HG03469 (cell line): ENCODE results near the gene FRMD4A.

ENCODE experiments used
- ATAC-seq: cut with Tn5 transposase; IDR thresholded peaks from one replicate; pipeline ENCODE4 v1.9.1; 2021; ENCODE audit warnings: mild to moderate bottlenecking, moderate library complexity, moderate number of reproducible peaks; ENCODE audit not compliant: unreplicated experiment

The FRMD4A gene

DNA sequence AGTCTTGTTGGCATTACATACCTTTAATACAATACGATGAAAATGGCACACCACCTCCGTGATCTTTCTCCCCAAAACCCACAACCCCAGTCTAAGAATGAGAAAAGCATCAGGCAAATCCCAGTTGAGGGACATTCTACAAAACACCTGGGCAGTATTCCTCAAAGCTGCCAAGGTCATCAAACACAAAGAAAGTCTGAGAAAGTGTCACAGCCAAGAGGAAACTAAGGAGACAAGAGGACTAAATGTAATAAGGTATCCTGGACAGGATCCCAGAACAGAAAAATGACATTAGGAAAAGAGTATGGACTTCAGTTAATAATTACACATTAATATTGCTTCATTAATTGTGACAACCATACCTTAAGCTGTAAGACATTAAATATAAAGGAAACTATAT lies 14.5 kb upstream of the FRMD4A start:
- ATAC-seq: no peak

DNA sequence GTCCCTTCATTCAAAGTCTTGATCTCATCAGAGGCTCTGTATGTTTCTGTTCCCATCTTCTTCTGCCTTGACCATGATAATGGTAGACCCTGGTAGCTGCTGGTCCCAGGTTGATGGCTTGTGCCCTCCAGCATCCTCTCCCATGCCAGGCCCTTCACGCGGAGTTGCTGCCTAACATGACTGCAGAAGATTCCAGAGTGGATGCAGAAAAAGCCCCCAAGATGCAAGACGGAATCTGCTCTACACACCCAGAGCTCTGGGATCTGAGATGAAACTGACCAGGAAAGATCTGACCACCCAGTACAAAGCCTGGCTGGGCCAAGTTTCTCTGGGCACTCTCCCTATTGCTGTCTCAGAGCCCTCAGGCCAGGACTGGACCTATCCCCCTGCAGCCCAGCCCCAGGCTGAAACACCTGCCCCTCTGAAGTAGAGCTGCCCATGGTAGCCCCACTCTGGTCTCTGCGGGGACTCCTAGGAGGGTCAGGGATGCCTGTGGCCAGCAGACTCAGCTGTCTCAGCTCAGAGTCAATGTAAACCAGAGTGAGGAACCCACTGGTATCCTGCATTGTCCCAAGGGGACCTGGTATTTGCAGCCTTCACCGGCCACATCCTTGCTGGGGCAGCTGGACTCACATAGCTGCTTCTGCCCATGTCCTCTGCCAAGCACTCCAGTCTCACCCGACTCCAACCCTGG lies 9.5 kb upstream of the FRMD4A start:
- ATAC-seq: no peak

DNA sequence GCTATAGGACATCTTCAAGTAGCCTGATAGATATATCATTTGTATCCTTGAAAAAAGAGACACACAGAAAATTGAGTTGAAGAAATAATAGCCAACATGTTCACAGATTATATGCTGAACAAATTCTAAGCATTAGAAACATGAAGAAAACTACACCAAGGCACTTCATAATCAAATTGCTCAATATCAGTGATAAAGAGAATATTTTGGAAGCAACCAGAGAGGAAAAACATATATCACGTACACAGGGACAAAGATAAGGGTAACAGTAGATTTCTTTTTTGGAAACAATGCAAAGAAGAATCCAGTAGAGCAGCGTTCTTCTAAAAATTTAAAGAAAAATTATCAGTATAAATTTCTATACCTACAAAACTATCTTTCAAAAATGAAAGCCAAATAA lies 6.0 kb upstream of the FRMD4A start:
- ATAC-seq: no peak

DNA sequence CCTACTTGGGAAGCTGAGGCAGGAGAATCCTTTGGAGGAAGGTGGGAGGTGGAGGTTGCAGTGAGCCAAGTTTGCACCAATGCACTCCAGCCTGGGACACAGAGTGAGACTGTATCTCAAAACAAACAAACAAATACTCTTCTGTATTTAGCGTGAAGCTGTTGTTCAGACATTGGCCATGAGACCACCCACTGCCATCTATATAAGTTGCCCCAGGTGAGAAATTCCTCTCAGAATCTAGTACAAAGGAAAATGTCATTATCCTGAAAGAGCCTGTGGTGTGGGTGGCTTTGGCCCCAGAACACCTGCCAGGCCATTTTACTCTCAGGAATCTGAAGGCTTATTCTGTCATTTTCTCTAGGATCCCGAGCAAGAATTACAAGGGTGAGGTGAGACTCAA lies 4.0 kb upstream of the FRMD4A start:
- no peak for ATAC-seq

DNA sequence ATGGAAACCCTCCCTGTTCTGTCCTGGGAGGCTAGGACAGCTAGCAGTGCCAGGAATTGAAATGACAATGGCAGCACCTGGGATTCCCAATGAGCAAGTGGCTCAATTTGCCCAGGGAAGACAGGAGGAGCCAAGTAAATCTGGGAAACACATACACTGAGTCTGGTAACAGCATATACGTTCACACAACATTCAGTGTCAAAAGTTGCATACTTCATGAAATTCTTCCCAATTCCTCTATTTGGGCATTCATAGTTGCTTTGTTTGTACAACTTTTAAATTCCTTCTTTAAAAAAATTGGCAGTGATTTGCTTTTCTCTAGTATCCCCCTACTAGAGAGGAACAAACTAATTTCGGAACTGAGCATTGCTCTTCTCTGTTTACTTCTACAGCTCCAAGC lies 2.9 kb upstream of the FRMD4A start:
- ATAC-seq: no peak

DNA sequence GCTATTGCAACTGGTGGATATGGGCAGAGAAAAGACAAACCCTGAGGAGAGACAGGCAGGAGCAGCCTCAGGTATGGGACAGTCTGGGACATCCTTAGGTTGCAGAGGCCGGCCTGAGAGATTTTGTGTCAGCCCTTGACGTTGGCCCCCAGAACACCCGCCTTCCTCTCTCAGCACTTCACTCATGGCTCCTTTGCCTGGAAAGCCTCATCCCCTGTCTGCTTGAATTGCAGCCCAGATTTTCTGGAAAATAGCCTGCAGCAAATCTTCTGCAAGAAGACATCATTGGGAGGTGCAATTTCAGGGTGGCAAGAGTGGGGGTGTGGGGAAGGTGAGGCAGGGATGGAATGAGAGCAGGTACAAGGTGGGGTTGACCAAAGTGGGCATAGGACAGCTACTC lies 2.2 kb upstream of the FRMD4A start:
- no peak for ATAC-seq

DNA sequence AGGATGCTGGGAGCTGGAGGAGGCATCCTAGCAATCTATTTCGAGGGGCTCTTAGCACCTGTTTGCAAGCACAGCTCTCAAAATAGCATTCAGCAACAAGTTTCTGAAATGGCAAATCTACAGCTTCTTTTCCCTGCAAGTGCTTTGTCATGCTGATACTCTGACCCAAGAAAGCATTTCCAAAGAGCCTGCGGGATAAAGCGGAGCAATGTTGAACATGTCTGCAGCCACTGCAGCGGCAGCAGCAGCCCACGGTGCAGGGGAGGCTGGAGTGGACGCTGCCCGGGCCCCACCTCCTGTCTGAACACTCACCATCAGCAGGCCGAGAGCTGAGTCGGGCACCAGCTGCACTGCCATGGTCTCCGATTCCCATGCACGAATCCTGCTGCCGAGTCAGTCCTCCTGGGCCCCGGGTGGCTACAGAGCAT lies 964 bp downstream of the FRMD4A start:
- ATAC-seq: no peak

DNA sequence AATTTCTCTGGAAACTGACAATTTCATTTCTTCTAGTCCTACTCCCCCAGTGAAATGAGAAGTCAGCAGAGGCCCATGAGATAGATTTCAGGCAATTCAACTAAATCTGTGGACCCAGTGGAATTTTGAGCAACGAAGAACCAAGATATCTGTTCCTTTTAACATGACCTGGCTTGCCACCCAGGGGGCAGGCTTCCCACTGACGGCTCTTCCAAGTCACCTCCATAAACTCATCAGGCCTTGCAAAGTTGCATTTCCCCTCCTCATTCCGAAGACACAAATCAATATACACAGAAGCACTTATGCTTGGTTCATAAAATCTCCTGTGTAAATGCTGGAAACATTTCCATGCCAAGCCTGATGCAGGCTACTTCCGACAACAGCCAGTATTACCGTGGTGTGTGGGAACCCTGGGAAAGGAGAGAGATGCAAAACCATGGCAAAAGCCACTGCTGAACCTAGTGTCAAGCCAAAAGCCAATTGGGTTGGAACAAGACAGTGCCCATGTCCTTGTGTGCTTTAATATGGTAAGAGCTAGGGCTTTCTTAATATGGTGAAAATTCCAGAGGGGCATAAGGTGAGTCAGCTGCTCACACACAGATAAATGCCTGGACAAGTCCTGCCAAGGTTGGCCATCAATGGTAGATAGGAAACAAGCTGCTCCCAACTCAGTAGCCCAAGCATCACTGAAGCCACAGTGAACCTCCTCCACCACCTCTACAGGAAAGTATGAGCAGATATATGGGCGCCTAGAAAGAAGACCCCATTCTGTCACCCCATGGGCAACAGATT lies 1.6 kb downstream of the FRMD4A start:
- ATAC-seq: no peak

DNA sequence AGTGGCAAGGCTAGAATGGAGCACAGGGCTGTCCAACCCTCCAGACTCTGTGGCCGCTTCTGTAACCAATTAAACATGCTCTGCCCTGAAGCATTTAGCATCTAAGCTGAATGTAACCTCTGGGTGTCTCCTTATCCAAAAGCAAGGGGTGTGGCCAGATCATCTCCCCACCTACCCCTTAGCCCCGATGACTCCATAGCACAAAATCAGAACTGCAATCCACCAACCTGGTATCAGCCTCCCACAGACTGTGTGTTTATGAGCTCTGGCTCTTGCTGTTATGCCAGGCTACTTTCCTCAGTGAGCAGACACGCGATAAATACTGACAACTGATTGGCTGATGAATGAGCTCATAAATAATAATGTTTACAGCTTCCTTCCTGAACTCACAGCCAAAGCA lies 3.2 kb downstream of the FRMD4A start:
- ATAC-seq: no peak

DNA sequence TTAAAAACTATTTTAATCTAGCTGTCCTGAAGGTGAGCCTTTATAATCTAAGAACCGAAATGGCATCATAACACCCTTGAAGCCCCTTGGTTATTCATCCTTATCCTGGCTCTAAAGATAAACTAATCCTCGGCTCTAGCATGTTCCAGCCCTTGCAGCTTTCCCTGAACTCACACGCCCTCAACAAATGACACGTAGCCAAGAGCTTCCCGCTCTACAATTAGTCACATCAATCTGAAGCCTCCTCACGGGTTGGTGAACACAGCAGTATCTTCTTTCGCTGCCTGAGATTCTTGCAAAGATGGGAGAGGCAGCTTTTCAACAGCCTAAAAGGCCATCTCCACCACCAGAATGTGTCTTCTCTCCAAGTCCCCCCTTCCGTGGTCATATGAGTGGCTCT lies 4.1 kb downstream of the FRMD4A start:
- no peak for ATAC-seq

DNA sequence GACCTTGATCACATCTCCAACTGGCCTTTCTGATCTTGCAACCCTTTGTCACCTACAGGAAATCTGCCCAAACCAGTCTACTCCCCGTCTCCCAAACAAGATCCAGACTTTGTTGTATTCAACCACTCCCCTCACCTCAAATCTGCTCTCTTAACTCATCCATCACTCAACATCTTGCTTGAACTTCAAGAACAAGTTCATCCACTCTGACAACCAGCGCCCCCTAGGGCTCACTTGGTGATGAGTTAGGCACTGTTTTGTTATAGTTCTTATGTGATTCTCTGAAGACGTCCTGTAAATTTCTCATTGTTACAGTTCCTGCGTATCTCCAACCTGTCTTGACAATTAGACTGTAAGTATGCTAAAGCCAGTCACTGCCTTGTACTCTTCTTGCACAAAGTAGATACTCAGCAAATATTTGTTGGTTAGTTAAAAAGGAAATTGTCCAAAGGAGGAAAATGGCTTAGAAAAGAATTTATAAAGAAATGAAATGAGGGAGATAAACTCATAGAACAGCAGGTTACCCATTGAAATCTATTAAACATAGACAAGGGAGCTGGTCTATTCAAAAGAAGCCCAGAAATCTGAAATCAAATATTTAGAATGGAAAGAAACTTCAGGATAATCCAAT lies 5.3 kb downstream of the FRMD4A start:
- ATAC-seq: no peak

DNA sequence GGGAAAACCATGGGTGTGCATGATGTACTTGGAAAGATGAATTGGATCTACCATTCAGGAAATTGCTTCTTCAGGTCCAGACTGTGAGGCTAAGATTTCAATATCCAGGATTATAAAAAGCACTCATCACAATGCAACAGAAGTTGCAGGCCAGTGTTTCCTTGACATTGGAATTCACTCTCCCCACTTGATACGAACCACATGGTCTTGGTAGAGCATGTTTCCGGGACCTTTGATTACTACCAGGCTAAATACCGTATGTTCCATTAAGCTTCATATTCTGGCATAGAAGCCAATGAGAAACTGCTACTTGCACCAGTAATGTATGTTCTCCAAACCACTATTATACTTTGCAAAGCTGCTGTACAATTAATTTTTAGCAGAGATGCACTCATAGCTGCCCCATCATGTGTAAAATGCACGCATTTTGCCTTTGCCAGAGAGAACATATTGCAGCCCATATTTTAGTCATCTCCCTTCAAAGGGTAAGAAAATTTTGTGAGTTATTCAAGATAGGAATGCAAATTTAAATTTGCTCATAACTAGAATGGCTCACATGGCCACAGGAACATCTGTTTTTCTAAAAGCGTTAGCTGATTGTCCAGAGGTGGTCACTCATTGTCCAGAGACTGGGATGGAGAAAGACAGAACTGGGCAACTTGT lies 8.1 kb downstream of the FRMD4A start:
- no peak for ATAC-seq

DNA sequence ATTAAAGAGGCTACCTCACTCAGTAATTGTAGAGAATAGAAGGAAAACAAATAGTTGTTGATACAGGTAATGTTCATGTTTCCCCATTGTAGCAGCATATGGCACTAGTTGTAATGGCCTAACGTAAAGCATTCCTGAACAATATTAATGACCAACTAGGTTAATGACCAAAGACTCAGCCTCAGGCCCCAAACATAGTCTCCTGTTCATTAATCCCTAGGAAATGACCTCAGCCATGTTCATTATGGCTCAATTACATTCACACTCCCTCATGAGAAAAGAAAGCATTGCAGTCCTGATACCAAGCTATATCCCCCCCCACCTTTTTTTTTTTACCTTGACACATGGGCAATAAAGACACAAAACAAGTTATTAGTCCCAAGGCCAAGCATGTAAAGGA lies 12.7 kb downstream of the FRMD4A start:
- no peak for ATAC-seq

DNA sequence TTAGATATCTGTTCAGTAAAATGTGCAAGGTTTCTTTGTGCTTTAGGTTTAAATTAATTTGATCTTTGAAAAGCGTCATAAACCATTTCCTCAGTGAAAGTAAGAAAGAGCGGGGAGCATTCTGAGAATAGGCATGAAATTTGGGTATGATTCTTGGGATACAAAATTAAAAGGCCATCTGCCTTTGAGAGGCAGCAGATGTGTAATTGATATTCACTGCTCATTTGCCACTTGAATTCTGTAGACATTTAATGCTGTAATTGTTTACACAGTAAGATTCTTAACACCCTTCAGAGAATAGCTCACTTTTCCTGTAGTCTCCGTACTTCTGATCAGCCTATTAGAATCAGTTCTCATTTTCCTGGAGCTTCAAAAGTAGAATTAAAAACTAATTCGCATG lies 18.7 kb downstream of the FRMD4A start:
- no peak for ATAC-seq

DNA sequence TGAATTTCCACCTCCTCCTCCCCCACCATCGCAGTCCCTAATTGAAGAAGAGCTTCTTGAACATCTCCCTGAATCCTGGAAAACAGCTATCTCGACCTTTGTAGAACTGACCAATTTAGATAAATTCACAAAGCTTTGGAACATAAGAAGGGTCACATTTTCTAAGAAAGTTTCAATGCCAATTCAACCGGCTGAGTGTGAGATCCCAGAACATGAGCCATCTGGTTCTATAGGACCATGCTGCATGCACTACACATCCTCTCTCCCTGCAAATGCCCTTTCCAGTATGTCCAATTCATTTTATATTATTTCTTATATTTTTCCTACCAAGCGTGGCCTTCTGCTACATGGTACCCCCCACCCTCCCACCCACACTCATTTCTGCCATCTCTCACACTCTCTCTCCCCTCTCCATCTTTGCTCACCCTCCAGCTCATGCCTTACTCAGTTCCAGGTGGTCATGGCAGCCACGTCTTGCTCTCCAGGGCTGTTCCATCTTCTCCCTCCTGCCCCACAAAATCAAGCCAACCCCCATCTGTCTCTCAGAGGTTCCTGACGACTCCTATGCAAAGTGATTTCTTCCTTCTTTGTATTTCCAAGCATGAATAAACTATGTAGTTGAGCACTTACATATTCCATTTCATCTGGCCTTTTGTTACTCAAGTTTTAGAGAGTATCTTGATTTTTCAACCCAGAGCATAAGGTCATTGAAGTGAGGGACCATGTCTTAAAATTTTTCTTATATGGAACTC lies 19.3 kb downstream of the FRMD4A start:
- no peak for ATAC-seq

DNA sequence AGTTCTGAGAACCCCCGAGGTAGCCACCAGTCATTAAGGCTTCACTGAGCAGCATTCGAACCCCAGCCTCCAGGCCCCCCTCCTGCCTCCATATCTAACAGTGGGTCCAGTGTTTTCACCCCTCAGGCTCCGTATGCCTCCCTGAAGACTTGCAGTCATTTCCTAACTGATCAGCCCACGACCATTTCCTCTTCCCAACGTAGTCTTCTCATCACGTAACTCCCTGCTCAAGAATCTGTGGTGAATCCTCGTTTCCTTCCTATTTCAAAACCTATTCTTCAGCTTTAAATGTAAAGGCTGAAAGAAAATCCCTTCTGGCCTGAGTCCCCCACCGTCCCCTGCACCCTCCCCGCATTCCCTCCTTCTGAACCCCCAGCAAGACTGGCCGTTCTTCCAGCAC lies 21.1 kb downstream of the FRMD4A start:
- no peak for ATAC-seq

DNA sequence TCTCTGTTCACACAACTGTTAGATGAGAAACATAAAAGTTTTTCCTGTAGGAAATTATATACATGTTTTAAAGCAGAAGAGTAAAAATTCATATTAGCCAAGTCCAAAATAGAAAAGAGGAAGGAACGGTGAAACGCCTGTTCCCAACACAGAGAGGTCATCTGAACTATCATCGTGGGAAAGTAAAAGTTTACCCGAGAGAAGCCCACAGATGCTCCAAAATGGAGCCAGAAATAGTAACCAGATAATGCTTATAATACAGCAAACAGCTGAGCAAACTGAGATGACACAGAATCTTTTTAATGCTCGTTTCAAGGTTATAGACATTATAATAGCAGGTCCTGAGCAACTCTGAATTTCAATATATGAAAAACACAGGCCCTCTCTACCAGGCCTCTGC lies 24.5 kb downstream of the FRMD4A start:
- ATAC-seq: no peak

DNA sequence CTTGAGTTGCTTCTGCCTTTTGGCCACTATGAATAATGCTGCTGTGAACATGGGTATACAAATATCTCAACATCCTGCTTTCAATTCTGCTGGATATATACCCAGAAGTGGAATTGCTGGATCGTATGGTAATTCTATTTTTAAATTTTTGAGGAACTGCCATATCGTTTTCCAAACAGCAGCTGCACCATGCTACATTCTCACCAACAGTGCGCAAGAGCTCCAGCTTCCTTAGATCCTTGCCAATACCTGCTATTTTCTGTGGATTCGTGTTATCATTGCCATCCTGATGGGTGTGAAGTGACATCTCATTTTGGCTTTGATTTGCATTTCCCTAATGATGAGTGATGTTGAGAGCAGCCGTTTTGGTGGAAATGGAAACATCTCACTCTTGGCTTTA lies 26.7 kb downstream of the FRMD4A start:
- ATAC-seq: no peak

DNA sequence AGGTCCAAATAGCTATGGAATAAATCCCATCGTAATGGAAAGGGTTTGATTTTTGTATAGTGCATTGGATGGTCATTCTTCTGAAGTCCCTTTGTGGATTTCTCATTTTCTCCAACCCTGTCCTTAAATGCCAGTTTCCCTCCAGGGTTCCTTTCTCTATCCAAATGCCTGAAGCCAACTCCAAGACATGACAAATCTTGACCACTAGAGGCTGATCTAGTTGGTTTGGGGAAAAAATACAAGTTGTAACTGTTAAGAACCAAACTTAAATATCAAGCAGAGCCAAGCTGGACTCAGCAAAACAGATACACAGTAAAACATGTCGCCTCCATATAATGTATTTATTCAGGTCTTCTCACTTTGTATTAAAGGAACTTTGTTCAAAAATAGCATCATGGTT lies 28.7 kb downstream of the FRMD4A start:
- ATAC-seq: no peak

DNA sequence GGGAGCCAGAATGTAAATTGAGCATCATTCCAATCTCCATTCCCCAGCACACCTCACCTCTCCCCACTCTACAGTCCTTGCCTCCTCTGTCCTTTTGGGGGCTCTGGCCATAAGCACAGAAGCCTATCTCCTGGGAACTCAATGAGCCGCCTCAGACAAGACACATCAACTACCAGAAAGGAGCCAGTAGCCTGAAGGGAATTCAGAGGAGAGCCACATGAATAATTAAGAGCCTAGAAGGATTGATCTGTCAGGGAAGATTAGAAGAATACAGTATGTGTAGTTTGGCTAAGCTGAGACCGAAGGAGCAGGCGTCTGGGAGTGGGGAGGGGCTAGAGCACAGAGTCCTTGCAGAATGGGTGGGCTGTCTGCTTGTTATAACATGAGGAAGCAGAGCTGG lies 31.2 kb downstream of the FRMD4A start:
- ATAC-seq: no peak
